Measurements from ENCODE around the gene TMEM178A.
"Not testable (repeated sequence)": the region's sequence is repeated elsewhere in the genome, so short reads cannot be mapped to it uniquely, and the experiment has no call there.

The TMEM178A gene

DNA sequence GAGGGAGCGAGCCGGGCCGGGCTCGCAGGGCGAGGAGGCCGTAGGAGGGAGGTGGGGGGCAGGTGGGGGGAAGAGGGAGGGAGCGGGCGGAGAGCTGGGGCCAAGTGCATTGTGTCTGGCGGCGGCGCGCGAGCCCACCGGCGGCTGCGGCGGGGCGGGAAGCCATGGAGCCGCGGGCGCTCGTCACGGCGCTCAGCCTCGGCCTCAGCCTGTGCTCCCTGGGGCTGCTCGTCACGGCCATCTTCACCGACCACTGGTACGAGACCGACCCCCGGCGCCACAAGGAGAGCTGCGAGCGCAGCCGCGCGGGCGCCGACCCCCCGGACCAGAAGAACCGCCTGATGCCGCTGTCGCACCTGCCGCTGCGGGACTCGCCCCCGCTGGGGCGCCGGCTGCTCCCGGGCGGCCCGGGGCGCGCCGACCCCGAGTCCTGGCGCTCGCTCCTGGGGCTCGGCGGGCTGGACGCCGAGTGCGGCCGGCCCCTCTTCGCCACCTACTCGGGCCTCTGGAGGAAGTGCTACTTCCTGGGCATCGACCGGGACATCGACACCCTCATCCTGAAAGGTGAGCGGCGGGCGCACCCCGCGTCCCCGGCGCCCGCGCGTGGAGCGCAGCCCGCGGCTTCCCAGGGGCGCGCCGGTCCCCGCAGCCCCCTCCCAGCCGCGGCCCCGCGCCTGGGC is at the start of gene TMEM178A:
Gene TMEM178A (plus strand): TSS at position 107 of the 680 bp plus-strand sequence. CDS start 58 bp downstream, at position 165.
- in situ Hi-C loops (cut with MboI; ENCODE audit: low sequenced_read_pairs) = no loop called here

DNA sequence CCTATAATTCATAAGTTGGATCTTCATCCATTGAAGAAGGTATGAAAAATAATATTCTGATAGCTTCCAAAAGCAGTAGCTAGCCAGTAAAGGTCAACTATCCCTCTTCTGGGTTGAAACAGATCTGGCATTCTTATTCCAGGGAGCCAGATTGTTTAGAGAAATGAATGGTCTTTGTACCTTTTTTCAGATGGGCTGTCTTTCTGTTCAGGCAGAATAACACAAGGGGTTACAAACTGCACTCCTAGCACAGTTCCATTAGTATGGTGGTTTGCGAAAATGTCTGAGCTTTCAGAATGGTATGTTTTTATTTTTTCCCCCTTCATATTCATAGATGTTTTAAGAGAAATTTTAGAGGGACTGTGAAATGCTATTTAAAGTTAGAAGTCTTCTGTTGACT is 47.5 kb upstream of the TMEM178A start:
- in situ Hi-C loops (cut with MboI; ENCODE audit: low sequenced_read_pairs) = no loop called here

DNA sequence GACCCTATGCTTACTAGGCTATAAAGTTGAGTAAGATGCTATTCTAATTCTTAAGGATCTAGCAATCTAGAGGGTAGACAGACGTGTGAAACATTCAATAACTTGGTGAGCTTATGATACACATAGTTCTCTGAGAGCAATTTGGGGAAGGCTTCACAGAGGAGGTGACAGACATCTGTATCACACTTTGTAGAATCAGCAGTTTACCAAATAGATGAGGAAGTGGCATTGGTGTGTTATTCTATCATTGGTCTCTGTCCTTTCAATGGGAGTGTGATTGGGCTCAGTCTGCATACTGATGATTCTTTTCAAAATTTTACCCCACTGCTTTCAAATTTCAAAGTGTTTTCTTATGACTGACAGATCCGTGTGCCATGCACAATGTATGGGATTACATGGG is 47.0 kb upstream of the TMEM178A start:
- in situ Hi-C loops (cut with MboI; ENCODE audit: low sequenced_read_pairs) = no loop called here

DNA sequence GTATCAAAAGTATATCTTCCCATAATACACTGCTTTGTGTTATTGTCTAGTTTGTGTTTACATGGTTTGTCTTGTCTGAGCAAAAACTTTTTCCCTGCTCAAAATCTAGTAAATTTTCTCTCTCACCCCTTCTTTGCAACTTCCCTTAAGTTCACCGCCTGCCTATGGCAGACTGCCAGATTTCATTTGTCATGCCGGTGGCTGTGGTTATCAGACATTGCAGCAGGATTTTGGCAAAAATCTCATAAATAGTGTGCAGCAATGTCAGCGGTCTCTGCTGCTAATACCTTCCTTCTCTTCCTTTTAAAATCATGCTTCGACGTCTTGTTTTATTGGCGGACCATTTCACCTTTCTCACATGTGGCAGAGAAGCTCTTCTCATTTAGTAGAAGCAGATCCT is 45.6 kb upstream of the TMEM178A start:
- in situ Hi-C loops (cut with MboI; ENCODE audit: low sequenced_read_pairs) = no loop called here

DNA sequence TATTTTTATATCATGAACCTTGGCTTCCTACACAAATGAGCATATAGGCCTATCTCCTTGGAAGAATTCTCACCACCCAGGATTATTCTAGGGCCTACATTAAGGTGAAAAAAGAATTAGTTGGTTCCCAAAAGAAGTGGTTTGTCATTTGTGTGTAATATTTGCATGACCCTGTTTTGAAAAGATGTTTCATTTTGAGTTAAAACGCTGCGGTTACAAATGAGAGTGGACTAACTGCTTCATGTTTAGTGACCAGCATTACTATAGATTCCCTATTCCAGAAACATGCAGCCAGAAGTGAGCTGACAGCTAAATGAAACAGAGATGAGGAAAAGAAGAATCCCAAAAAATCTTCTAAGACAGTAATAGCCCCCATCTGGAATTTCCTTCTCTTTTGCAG is 44.1 kb upstream of the TMEM178A start:
- in situ Hi-C loops (cut with MboI; ENCODE audit: low sequenced_read_pairs) = no loop called here

DNA sequence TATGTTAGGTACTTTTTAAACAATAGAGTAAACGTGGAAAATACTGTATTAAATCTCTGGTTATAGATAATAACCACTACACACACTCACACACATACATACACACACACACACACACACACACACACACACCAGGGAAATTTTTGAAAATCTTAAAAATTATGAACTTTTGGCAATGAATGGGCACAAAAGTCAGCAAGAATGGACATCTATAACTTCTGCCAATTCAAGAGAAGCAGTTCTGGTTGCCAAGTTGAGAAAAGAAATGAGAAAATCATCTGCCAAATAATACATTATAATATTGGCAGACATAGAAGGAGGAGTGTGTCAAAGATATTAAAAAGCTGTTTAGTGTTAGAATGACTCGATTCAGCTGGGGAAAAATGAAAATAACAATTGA is 42.9 kb upstream of the TMEM178A start:
- in situ Hi-C loops (cut with MboI; ENCODE audit: low sequenced_read_pairs) = no loop called here

DNA sequence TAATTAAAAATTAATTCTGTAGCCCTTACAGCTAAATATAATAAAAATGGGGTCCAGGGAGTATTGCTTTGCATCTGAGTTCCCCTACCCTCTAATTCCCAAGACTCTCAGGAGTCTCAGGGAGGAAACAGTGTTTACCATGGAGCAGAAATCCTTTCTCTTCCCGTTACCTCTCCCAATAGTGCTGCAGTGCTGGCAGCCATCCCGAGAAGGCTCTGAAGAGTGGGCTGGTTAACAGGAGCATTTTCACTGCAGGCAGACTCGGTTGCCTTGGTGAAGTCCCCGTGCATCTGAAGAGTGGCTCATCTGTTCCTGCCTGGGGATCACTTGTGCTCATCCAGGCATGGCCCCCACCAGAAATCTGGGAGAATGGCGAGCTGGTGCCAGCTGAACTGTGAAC is 41.8 kb upstream of the TMEM178A start:
- in situ Hi-C loops (cut with MboI; ENCODE audit: low sequenced_read_pairs) = no loop called here

DNA sequence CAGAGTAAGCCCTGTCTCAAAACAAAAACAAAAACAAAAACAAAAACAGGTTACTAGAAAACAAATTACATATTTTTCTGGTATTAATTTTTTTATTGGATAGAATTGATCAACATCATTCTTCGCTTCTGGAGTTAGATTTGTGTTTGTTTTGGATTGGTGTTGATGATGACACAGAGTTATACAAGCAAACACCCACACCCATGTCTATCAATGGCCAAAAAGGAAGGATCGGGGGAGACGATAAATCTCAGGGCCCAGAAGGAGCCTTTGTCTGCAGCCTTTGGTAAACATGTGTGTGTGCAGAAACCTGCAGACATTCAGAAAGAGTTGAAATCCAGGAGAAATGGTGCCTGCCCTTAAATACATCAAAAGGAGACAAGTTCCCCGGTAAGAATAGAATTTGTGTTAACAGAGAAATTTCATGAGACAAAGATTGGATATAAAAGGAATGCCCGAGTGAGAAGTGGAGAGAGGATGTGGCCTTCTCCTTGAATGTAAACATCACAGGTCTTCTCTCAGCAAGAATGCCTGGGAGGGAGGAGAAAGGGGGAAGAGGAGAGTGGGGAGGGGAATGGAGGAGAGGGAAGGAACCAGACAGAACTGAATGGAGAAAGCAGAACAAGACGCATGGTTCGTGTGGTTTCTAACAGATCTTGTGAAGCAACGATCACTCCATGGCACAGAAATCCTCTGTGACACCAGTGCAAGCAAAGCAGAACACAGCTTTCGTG is 40.4 kb upstream of the TMEM178A start:
- in situ Hi-C loops (cut with MboI; ENCODE audit: low sequenced_read_pairs) = no loop called here

DNA sequence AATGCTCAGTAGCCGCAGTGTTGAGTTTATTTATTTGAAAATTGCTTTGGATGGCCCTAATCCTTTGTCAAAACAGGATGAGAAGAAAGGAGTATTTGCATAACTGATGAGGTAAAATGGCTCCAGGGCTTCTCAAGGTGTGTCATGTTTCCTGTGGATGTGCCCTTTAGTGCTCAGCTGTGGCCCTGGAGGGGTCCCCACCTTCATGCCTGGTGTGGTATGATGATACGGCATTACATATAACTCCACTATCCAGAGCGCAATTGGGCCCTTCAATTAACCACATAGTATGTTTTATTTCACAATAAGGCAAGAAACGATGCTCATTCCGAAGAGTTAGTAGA is 39.8 kb upstream of the TMEM178A start:
- in situ Hi-C loops (cut with MboI; ENCODE audit: low sequenced_read_pairs) = no loop called here

DNA sequence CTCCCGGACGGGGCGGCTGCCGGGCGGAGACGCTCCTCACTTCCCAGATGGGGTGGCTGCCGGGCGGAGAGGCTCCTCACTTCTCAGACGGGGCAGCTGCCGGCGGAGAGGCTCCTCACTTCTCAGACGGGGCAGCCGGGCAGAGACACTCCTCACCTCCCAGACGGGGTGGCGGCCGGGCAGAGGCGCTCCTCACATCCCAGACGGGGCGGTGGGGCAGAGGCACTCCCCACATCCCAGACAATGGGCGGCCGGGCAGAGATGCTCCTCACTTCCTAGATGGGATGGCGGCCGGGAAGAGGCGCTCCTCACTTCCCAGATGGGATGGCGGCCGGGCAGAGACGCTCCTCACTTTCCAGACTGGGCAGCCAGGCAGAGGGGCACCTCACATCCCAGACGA is 37.4 kb upstream of the TMEM178A start:
- in situ Hi-C loops (cut with MboI; ENCODE audit: low sequenced_read_pairs) = not testable (repeated sequence)

DNA sequence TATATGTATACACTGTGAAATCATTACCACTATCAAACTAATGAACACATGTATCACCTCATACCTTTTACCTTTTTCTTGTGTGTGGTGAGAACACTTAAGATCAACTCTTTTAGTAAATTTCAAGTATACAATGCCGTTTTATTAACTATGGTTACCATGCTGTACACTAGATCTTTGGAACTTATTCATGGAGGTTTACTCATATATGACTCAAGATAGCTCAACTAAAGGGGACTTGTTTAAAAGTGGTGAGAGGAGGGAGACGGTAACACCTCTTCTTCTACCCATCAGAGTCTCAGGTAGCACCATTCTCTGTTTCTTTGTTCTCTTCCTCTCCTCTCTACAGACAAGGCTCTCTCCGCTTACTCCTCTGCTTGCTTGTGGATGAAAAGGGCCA is 36.1 kb upstream of the TMEM178A start:
- in situ Hi-C loops (cut with MboI; ENCODE audit: low sequenced_read_pairs) = no loop called here

DNA sequence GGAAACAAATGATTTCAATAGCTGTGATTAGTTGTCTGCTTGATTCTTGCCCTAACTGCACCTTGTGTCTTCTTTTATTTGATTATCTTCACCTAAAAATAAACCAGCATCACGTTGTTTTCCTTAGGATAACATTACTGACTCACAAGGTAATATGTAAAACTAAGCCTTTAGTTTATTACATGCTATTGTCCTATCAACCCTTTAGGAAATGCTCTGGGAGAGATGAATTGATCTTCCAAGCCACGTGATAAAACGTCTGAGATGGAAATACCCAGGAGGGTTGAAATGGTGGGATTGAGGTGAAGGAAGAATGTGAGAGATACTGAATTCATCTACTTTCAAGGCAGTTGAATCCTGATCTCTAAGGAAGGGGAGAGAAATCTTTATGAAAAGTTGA is 34.5 kb upstream of the TMEM178A start:
- in situ Hi-C loops (cut with MboI; ENCODE audit: low sequenced_read_pairs) = no loop called here

DNA sequence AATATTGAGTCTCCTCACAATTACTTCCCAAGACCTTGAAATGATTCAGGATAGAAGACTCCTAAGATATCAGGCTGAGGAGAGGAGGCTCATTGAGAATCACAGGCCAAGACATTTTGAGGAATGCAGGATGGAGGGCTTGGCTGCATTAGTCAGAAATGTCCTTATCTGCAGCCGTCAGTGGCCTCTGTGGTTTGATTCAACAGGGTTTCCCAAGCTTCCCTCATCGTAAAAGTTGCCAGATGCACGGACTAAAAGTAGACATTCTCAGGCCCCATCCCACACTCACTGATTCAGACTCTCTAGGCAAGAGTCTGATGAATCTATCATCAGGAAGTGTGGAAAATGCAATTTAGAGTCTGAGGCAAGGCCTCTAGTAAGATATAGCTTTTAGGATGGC is 34.0 kb upstream of the TMEM178A start:
- in situ Hi-C loops (cut with MboI; ENCODE audit: low sequenced_read_pairs) = no loop called here

DNA sequence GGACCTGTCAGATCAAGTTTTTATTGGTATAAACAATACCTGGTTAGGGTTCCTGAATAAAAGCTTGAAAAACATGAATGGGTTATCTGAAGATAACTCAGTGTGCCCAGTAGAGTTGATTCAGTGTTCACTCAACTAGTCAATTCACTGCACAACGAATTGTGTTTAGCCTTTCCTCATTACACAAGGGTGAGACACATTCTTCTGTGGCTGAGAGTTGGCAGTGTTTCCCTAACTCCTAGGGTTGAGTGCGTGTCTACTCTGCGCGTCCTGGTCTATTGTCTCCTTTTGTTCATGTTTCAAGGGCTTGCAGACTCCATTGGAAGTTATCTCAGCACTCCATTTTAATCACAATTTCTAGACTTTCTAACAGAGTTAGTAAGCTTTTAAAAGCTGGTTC is 32.8 kb upstream of the TMEM178A start:
- in situ Hi-C loops (cut with MboI; ENCODE audit: low sequenced_read_pairs) = no loop called here

DNA sequence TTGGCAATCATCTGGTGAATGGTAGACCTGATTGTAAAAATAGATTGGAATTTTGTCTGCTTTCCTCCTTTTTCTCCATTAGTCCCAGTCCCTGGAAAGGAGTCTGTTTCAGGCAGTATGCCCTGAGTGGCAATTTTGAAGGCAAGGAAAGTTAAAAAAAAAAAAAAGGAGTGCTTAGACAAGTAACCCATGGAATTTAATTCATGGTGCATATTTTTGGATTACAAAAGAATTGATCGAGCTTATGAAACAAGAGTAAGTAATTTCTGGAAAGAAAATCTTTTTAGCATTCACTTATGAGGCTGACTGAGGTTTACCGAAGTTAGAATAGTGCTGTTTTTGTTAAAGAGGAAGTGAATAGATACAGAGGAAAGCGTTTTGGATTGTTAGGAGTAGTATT is 29.4 kb upstream of the TMEM178A start:
- in situ Hi-C loops (cut with MboI; ENCODE audit: low sequenced_read_pairs) = no loop called here

DNA sequence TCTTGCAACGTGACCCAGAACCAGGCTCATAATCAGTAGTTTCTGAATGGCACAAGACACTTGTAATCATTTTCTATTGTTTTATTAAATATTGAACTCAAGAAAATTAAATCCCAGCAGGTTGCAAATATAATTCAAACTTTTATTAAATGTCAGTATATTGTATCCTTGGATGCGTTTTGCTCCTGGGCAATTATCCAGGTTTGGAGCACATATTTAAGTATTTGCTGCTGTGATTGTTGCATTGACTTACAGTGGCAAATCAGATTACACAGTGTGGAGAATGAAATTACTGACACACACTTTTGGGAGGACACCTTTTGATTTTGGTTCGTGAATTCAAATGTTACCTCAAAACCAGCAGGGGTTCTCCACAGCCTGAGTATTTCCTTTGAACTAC is 27.1 kb upstream of the TMEM178A start:
- in situ Hi-C loops (cut with MboI; ENCODE audit: low sequenced_read_pairs) = no loop called here

DNA sequence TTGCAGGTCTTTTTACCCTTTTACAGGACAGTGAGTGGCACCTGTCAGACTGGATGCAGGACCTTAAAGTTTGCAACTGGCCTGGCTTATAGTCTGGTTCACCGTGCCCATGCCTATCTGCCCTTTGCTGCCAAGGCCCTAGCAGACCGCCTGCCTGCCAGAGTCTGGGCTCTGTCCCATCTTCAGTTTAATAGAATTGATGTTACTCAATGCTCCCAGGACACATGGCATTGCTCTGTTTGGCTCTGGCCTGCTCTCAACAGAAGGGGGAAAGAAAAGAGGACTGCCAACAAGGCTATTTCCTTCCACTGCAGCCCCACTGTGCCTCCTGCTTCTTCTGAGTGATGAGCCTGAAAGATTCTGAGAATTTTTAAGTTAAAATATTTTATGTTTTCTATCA is 25.6 kb upstream of the TMEM178A start:
- in situ Hi-C loops (cut with MboI; ENCODE audit: low sequenced_read_pairs) = no loop called here

DNA sequence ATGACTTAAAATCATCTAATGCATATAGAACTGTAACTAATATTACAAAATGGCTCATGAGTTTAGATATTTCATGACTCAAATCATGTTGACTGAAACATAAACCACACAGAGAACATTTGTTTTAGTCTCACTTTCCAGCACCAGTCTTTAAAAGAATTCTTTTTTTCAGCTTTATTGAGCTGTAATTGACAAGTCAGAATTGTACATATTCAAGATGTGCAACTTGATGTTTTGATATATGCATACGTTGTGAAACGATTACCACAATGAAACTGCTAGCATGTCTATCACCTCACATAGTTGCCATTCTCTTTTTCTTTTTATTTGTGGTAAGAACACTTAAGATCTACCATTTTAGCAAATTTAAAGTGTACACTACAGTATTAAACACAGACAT is 25.0 kb upstream of the TMEM178A start:
- in situ Hi-C loops (cut with MboI; ENCODE audit: low sequenced_read_pairs) = no loop called here

DNA sequence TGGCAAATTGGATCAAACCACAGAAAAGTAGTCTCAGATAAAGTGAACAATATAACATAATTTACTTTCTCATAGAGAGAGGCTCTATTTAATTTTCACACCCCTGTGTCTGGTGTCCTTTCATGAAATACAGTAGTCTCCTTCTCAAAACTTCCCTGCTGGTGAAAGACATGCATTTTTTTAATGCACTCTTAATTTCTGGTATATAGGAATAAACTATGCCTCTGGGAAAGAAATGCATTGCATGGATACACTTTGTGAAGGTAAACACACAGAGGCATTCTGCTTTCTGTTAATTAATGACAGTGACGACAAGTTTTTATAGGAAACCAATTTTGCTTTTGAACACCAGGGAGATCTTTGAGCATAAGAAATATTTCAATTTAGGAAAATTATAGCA is 24.1 kb upstream of the TMEM178A start:
- in situ Hi-C loops (cut with MboI; ENCODE audit: low sequenced_read_pairs) = no loop called here

DNA sequence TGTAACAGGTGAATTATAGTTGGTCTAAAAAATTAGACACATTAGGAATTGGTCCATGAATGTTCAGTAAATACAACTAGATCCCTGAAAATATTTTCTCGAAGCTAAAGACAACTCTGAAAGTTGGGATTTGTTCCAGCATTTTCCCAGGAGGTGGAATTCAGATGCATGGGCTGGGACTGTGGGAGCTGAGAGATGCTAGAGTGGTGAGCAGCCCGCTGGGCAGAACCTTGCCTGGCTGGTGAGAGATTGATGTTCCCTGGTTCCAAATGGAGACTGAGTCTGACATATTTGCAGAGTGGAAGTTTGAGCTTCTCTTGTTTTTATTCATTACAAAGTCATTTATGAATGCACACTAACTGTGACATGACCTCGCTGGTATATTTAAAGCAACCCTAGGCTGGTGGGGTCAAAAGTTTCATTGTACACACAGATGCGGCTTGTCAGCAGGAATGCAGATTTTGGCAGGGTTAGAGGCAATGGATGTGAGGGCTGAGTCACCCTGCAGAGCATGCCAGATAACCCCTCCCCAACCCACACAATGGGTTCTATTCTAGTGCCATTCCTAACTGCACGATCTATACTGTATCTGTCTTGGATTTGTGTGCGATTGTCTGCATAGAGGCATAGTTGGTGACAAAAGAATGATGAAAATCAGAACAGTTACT is 23.5 kb upstream of the TMEM178A start:
- in situ Hi-C loops (cut with MboI; ENCODE audit: low sequenced_read_pairs) = no loop called here

DNA sequence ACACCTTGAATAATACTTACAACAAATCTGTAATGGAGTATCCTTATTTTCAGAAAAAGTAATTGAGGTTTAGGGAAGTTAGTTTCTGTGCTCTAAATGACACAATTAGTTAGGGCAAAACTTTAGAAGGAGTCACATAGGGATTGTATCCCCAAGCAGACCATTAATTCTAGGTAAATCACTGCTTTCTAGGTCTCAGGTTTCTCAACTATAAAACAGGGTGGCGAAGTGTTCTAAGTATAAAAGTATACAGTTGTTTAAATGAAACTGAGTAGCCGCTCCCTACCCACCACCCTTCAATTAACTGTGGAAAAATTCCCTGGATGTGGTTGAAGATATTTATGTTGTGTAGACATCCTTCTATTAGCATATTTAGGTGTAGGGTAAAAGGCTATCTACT is 19.9 kb upstream of the TMEM178A start:
- in situ Hi-C loops (cut with MboI; ENCODE audit: low sequenced_read_pairs) = no loop called here

DNA sequence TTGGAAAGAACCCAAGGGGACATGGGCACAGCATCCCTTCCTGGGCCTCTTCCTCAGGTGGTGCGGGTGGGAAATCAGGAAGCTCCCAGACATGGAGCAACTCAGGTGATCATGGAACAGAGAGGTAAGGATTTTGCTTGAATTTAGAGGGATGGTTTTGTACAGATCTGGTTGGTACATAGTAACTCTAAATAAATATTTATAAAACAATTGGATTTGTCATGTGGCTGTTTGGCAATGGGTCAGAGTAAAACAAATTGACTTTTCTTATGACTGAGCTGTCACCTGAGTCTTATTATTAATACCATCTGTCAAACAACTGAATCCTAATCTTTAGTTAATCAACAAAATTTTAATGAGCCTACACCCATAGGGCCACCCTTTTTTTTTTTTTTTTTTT is 19.4 kb upstream of the TMEM178A start:
- in situ Hi-C loops (cut with MboI; ENCODE audit: low sequenced_read_pairs) = no loop called here
